GM18868 (cell line): ENCODE measurements around the gene TOX3.

Experiments used
- ATAC-seq: cut with Tn5 transposase; IDR thresholded peaks from one replicate; pipeline ENCODE4 v1.9.1; 2021; ENCODE audit warnings: mild to moderate bottlenecking, moderate library complexity; ENCODE audit not compliant: unreplicated experiment

Gene TOX3

DNA sequence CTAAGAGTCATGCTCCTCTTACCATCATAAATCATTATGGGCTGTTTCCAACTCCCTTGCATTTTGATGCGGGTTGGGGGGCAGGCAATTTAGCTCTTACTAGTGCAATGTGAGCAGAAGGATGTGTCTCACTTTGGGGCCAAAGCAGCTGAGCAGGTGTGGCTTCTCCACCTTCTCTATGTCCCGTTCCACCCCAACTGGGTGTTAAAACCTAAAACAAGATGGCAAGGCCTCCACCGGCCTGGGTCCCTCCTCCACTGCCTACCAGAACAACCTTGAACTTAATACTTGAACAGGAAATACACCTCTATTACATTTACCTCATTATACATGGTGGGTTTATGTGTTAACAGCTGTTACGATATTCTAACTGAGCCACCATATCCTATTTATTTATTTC lies 52.8 kb downstream of the TOX3 start:
- ATAC-seq: no peak

DNA sequence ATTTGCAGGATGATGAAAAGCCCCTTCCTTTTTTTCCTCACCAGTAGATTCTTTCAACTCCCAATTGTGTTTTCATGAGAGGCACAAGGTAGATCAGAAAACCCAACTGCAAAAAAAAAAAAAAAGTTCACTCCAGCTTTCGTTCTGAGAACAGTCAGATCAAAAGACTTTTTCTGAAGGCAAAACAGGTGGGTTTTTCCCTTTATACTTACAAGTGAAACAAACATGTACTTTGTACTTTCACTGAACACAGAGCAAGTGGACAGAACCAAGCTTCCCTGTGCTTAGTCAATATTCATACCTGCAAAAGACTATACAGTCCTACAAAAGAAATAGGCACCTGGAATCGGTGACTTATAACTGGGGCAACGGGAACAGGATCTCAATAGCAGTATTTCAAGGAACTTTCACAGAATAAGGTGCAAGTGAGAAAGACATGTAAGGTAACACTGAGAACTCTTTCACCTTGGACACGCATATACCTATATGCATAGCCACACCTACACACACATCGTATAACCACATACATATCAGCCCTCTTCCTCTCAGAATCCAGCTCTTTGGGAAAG lies 54.1 kb downstream of the TOX3 start:
- ATAC-seq: peak; percentile 84

DNA sequence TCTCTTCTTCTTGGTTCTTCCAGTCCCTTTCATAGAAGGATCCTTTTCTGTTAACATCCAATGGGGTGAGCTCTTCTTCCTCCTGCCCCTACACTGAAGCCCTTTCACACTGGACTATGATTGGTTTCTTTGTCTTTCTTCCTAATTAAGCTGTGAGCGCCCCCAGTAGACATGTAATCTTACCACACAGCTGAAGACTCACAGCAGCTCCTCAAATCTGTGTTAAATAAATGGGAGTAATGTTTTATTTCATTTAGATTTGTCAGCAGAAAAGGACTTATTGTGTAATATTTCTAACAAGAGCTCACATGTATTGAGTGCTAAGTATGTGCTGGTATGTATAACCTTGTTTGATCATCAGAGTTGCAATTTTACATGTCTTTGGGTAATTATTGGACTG lies 55.7 kb downstream of the TOX3 start:
- no peak for ATAC-seq

DNA sequence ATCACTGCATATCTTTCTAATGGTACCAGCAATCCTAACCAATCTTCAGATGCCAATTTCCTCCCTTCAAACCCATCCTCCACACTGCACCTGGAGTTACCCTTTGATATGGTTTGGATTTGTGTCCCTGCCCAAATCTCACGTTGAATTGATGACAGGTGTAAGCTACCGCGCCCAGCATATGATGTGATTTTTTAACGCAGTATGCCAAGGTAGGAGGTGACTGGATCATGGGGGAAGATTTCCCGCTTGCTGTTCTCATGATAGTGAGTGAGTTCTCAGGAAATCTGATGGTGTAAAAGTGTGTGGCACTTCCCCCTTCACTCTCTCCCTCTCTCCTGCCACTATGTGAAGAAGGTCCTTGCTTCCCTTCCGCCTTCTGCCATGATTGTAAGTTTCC lies 57.0 kb downstream of the TOX3 start:
- ATAC-seq: no peak

DNA sequence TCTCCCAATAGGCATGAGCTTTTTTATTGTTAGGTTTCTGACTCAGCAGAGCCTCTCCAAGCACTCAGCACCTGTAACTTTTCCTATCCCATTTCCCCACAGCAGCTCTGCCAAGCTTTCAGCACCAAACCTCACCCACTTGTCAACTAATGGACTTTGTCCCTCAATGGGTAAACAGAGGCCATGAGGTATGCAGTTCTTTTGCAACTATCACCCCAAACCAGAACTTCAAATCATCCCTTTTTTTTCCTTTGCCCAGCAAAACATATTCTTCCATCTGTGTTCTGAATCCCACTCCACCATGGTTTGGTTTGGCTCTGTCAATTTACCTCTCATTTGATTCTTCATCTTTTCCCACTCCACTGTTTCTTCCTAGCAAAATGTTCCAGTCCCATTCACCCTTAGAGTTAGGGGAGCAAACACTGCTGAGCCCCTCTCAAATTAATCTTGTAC lies 58.1 kb downstream of the TOX3 start:
- no peak for ATAC-seq

DNA sequence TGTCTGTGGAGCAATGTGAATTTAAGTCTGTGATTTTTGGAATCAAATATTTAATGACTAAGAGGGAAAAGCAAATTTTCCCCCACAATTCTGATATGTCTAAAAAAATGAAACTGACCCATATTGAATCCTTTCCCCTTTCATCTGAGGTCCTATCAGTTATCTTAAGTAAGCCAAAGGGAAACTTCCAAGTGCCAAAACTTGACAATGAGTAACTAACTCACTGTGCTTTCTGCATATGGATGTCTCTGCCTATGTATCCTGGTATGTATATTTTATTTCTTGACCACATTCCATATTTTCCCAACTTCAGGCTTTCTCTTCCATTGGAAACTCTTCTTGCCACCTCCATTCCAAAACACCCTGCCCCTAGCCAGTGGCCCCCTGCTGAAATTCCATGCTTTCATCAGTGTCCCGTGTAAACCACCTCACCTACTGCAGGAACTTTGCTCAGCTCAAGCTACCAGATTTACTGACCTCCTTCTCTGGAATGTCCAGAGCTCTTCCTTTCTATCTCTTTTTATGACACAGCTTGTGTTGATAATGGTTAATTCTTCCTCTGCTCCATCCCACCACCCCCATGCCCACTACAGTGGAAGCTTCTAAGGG lies 59.0 kb downstream of the TOX3 start:
- no peak for ATAC-seq

DNA sequence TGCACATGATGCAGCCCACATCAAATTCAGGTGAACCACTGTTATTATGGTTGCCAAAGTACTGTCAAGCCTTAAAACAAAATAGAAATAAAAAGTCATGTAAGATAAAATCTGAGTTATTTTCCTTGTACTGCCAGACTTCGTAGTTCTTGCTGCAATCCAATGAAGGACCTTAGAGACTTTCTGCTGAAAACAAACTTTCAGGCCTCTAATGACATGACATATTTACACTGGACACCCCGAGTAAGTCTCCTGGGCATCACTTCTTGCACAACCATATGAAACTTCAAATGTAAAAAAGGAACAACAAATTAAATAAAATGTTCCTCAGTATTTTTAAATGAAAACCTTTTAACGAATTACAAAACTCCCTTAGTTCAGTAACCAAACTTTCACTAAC lies 66.7 kb downstream of the TOX3 start:
- ATAC-seq: no peak

DNA sequence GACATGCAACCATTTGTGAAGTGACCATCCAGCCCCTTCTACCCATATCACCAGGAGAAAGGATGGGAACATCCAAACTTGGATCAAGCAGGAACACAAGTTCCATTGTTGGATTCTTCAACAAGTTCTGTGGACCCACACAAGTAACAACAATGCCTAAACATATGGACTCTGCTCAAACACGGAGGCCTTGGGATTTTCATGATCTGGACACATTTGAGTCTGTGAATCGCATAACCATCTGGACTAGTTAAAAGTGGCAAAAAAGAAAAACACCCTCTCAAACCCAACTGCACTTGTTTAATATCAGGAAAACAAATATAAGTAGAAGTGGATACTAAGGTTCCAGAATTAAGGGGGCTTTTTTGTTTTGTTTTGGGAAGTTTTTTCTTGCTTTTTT lies 70.8 kb downstream of the TOX3 start:
- no peak for ATAC-seq

DNA sequence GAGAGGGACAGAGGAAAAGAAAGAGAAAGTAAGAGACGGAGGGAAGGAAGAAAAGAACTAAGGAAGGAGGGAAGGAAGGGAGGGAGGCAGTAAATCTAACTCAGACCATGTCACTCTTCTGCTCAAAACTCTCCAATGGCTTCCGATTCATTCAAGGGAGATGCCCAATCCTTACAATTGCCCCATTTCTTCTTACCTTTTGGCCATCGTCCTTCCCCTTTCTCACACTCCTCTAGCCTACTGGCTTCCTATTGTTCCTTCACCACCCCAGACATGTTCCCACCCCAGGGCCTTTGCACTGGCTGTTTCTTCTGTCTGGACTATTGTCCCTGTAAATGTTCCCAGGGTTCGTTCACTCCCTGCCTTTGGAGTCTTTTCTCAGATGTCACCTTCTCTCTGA lies 72.3 kb downstream of the TOX3 start:
- no peak for ATAC-seq

DNA sequence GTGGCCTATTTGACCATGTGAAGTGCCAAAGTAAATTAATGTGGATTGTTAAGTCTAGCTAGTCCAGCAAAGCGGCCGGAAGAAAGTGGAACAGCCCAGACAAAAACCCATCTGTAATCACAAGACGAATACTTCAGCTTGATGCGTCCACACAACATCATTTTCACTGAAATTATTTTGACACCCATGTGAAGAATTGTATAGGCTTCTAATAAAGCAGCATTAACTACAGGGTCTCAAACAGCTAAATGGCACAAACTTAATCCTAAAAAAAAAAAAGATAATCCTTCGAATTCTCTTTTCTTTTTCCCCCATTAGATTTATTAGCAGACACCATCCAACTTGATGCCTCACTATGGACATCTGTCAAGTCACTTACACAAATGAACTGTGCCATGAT lies 73.8 kb downstream of the TOX3 start:
- no peak for ATAC-seq

DNA sequence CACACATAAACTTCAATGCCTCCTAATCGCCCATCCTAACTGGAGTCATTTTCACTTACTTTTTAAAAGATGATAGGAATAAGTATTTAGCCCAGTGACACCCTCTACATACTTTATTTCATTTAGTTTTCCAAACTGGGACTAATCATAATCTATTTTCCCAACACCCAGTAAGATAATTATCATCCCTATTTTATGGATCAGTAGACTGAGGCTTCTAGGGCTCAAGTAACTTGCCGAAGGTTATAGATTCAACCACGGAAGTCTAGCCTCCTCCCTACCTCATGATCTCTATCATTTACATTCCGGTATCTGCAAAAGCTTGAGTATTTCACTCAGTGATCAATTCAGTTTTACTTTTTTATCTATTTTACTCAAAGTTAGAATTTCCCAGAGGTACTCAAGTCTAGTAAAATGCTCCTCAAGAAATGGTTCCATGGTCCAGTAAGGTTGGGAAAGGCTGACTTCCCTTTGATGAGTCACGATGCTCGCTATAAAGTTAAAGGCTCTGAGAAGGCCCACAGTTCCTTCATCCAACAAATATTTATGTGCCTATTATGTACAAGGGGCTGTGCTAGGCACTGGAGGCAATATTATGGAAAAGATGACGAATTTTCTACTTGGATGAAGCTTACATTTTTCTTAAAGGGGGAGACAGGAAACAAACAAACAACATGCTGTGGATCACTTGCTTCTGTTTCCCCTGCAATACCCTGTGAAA lies 75.1 kb downstream of the TOX3 start:
- ATAC-seq: no peak

DNA sequence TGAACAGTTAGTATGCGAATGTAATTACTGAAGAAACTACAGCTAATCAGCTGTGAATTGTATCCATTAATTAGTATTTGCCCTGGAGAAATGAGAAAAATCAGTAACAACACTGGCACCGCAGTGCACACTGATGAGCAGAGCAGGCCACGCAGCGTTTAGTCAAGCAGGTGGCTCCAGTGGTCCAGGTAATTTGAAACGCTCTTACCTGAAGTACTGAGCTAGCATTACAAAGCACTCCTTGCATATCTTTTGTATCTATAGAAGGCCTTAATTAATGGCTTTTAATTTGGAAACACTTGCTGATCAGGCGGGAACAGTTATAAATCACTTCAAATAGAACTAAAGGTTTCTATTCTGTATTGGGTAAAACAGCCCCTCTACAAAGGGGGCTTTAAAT lies 76.4 kb downstream of the TOX3 start:
- no peak for ATAC-seq

DNA sequence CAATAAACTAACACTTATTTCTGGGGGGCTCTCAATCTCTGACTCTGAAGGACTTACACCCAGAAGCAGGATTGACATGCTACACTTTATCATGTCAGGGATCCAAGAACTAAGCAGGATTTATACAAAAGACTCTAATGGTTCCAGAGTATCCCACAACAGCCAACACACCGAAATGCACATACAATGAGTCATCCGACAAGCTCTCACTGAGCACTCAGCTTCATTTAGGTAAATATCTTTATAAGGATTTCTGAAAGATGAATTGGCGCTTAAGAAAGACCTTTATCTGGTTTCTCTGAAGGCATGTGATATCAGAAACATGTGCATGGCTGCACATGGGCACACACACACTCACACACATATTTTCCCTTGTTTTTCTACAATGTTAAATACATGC lies 77.2 kb downstream of the TOX3 start:
- no peak for ATAC-seq

DNA sequence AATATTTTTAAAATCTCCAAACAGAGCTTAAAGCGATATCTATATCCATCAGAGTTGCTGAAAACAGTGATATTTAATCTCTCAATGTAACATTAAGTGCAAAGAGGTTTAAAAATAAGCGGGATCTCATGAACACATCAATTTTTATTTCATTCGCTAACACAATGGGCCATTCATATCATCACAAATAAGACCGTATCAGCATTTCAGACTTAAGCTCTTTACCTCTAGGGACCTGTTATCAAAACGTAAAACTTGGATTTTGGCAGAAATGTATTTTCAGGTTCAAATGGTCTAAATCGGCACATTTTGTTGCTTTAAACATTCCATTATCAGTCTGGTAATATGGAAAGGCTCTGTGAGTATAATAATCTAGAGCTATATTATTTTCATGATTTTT lies 77.9 kb downstream of the TOX3 start:
- no peak for ATAC-seq

DNA sequence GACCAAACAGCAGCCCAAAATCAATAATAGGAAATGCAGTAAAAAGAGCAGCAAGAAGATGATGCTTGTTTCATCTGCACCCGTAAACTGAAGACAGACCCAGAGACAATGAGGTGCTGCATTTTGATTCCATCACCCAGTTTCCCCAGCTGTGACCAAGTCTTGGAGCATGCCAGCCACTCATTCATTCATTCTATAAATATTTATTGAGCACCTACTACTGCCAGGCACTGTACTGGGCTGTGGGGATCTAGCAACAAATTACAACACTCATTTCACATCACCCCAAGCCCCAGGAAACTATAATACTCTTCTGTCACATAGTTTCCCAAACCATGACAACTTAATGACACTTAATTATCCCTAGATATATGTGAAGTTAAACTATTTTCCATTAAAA lies 79.2 kb downstream of the TOX3 start:
- no peak for ATAC-seq

DNA sequence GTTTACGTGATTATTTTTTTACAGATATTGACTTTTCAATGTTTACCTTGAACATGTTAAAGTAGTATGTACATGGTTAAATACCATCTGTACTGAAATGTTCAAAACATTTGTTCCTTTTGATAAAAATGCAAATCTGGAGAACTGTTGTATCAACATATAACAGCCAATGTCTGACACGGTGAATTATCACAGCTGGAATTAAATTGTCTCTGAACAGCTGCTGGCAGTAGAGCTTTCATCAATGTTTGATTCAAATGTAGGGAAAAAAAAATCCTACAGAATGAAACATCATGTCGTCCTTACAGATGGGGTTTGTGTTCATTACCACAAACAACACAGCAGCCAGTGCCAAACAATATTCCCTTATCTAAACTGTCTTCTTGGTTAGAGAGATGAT lies 79.9 kb downstream of the TOX3 start:
- no peak for ATAC-seq

DNA sequence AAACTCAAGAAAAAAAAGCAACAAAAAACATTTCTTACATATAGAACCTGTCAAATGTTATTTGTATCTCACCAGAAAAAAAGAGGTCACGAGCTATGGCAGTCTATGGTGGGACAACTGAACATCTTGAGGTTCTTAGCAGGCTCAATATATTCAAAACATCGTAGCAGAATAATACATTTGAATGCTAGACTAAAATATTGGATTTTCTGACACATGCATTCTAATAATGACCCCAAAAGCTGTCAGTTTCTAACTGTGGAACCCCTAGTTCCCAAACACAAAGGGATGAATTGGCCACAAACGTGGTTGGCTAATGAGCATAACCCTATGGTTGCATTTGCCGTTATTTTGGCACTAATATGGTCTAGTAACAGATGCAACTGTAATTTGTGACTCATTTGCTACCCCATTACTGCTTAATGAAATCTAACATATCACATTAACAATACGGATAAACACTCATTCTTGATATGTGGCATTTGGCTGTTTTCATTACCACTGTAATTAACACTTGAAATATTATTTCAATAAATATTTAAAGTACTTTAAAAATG lies 81.2 kb downstream of the TOX3 start:
- ATAC-seq: no peak

DNA sequence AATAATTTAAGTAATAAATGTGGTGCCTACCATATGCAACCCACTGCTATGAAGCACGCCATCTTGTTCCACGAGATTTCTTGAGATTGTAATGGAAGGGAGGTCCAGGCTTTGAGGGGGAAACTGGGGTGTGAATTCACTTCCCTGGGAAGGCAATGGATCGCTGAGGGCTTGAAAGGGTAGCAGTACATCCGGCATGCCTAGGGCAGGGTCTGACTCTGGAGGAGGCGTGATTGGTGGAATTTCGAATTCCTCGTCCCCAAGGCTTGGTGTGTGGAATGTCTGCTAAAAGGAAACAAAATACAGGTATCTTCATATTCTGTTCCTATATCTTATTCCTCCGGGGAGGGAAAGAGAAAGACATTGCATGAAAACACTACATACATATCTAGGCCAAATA lies 83.0 kb downstream of the TOX3 start:
- ATAC-seq: no peak

DNA sequence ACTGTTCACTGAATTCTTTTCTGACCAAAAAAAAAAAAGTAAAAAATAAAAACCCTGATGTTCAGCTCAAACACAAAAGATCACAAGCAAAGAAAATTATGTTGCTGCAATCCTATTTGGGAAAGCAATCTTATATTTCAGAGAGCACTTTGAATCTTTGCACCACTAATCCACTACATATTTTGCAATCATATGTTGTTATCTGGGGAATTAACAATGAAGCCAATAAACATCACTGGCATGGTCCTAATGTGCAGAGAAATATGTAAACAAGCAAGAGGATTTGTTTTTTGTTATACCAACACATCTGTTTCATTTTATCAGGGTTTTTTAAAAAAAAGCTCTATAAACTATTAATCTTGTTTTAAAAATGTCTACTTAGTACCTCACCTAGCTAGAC lies 84.1 kb downstream of the TOX3 start:
- ATAC-seq: no peak

DNA sequence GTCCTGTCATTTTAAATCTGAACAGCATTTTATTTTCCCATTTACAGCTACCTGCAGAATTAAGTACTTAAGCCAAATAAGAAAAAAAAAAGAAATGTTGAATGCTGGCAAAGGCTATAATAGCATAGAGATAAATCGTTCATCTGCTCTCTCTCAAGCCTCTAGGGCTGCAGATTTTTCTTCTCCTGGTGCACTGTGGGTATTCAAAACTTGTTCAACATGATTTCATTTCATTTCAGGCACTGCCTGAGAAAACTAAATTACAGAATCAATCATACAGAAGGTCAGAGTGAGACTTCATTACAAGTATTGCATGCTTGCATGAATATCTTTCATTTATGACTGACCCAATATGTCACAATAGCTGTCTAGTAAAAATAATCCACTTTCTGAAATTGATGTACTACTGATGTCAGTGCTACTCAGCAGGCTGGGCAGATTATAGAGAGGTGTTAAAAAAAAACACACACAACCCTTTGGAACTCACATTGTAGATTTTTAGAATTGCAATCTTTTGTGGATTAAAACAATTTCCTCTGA lies 86.2 kb downstream of the TOX3 start:
- no peak for ATAC-seq

DNA sequence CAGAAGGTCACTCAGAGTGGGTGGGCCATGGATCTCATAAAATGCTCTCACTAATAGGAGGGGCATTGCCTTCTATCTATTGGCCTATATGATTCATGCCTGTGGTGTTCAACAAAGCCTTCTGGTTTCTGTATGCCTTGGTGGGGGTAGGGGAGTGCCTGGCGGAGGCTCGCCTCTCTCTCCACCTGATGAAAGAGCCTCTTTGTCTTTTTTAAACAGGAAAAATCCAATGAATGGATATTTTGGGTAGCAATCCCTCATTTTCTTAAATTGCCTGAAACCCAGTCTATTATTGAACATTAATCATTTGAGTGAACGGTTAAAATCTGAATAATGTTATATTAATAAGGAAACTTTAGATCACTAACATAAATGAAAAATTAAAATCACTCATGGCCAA lies 90.6 kb downstream of the TOX3 start:
- no peak for ATAC-seq
